Breast epithelium (tissue), 4 donors: Measurements from ENCODE around the gene C1QTNF1. TPM values are rescaled to one million over a fixed set of nuclear protein-coding genes. Genes with fewer than 3 reads are reported as not detected.

Experiments used
- DNase-seq, 2 donors: peaks; one replicate each; pipeline ENCODE4 v3.0.0-alpha.2; 2019; ENCODE audit warnings: low spot score in 2 of 2
- H3K27ac ChIP-seq, 2 donors: fragments of 200-600 bp; sonication (generic) in 1 of 2; one replicate each; pipeline ENCODE4 v1.5.1; 2016 to 2019; ENCODE audit warnings: mild to moderate bottlenecking in 1 of 2
- H3K27me3 ChIP-seq, 2 donors: fragments of 200-600 bp; sonication (generic) in 1 of 2; one replicate each; pipeline versions ENCODE4 v1.5.1 to v1.6.0; 2017 to 2019; ENCODE audit warnings: control low read depth in 1 of 2, mild to moderate bottlenecking in 1 of 2
- H3K36me3 ChIP-seq: fragments of 200-600 bp; one replicate; pipeline ENCODE4 v1.5.1; 2019
- H3K4me1 ChIP-seq, 2 donors: fragments of 200-600 bp; sonication (generic); one replicate each; pipeline ENCODE4 v1.5.1; 2016 to 2019; ENCODE audit warnings: control low read depth in 1 of 2
- H3K4me3 ChIP-seq, 3 donors: fragments of 200-600 bp; sonication (generic); 1 replicate in 2 of 3; 2 replicates in 1 of 3; pipeline ENCODE4 v1.5.1; 2016 to 2019; ENCODE audit warnings: mild to moderate bottlenecking in 3 of 3, moderate library complexity in 2 of 3
- H3K9me3 ChIP-seq, 2 donors: fragments of 200-600 bp; sonication (generic) in 1 of 2; one replicate each; pipeline ENCODE4 v1.5.1; 2016 to 2019; ENCODE audit warnings: control low read depth in 1 of 2
- POLR2A ChIP-seq: fragments of 450-650 bp; IDR thresholded peaks from one replicate; pipeline ENCODE4 v1.6.1; 2016; ENCODE audit warnings: antibody characterized with exemption, mild to moderate bottlenecking, moderate library complexity
- POLR2AphosphoS5 ChIP-seq, 3 donors: sonication (generic); formaldehyde crosslinking; IDR thresholded peaks; one replicate each; pipeline ENCODE4 v1.6.1; 2017; ENCODE audit warnings: antibody characterized with exemption in 3 of 3
- intact Hi-C: fragments of 100-400 bp; cut with DNase I; formaldehyde crosslinking; loops from one replicate; pipeline ENCODE4 v1.15.1; 2023; ENCODE audit warnings: low total_unique reads
- total RNA-seq, 3 donors: library from RNA; depleted of rRNA; stranded (reverse); fragments of >200 nt; gene quantifications; one replicate each; pipeline ENCODE4 v1.1.0, GENCODE V29; 2016
- TF ChIP-seq, protein P1 (sequence below), 3 donors: fragments of 450-650 bp; IDR thresholded peaks; one replicate each; pipeline ENCODE4 v1.5.1; 2016 to 2017; ENCODE audit warnings: antibody characterized with exemption in 3 of 3, mild to moderate bottlenecking in 3 of 3, moderate library complexity in 3 of 3

Gene C1QTNF1
- total RNA-seq, 3 donors from 2014 or later = 54.0 to 326 (median 61.9) TPM

DNA sequence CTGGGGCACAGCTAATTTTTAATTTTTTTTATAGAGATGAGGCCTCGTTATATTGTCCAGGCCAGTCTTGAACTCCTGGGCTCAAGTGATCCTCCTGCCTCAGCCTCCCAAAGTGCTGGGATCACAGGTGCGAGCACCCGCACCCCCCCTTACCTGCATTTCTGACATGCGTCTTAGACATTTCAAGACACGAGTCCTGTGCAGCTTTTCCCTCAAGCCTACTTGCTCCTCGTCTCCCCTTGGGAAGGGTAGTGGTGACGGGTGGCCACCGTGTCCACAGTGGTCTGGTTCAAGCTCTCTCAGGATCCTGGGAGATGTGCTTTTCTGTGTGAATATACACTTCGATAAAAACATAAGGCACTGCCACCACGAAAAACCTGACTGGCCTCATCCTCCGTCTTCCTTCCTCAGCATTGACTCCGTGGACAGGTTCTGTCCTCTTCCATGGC lies 24.0 kb upstream of the C1QTNF1 start:
- no peak for DNase-seq
- TF ChIP-seq POLR2A (no peak), POLR2AphosphoS5 (IDR thresholded peaks at IDR 0.05) (no peak)
- TF ChIP-seq, protein P1, sequence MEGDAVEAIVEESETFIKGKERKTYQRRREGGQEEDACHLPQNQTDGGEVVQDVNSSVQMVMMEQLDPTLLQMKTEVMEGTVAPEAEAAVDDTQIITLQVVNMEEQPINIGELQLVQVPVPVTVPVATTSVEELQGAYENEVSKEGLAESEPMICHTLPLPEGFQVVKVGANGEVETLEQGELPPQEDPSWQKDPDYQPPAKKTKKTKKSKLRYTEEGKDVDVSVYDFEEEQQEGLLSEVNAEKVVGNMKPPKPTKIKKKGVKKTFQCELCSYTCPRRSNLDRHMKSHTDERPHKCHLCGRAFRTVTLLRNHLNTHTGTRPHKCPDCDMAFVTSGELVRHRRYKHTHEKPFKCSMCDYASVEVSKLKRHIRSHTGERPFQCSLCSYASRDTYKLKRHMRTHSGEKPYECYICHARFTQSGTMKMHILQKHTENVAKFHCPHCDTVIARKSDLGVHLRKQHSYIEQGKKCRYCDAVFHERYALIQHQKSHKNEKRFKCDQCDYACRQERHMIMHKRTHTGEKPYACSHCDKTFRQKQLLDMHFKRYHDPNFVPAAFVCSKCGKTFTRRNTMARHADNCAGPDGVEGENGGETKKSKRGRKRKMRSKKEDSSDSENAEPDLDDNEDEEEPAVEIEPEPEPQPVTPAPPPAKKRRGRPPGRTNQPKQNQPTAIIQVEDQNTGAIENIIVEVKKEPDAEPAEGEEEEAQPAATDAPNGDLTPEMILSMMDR (IDR thresholded peaks at IDR 0.05) = no peak
- Histone ChIP-seq H3K4me3 (no peak overlapping the region), H3K36me3 (no peaks in the 10 kb centered on the region), H3K27me3 (no peaks in the 10 kb centered on the region), H3K4me1 (peaks cover 0 to 28% of the 10 kb centered on the region in 2 donors), H3K27ac (no peak overlapping the region), H3K9me3 (no peaks in the 10 kb centered on the region)
- intact Hi-C loops = loop anchor here (2.0 kb wide), 1 partner anchor 731 kb away; the partner anchor contains the start of gene ENPP7

DNA sequence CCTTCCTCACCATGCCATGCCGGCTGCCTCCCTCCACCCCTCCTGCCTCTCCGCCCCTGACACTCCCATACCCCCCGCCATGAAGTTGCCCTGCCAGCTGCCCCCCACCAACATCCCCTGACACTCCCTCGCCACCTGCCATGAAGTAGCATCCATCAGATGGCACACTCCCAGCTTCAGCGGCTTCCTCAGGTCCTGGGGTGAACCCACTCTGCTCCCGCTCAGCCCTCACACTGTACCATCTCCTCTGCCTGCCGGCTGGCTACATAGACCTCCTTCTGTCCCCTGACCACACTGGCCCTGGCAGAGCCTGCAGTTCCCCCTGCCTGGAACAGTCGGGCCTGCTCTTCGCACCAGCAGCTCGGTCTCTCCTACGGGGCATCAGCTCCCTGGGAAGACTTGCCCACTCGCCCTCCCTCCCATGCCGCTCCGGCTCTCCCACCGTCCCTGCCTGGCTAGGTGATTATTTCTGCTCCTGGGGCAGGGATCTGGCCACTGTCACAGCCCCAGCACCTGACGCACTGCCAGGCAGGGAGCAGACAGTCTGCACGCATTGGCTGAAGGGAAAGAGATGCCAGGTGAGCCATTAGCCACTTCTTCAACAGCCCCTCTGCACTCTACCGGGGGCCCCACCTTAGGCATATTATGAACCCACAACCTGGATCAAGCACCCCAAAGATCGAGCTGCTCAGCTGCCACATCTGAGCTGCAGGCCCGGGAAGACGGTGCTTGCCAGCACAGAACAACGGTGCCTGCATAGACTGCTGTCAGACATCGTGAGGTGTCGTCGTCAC lies 23.4 kb upstream of the C1QTNF1 start:
- Histone ChIP-seq H3K27ac (no peak overlapping the region), H3K27me3 (no peaks in the 10 kb centered on the region), H3K36me3 (no peaks in the 10 kb centered on the region), H3K4me3 (no peak overlapping the region), H3K9me3 (no peaks in the 10 kb centered on the region), H3K4me1 (peaks cover 1 to 27% of the 10 kb centered on the region in 2 donors)
- peak in 1 of 2 donors; percentile 44 for DNase-seq
- TF ChIP-seq, protein P1 (IDR thresholded peaks at IDR 0.05) = no peak
- TF ChIP-seq POLR2A (no peak), POLR2AphosphoS5 (IDR thresholded peaks at IDR 0.05) (no peak)
- intact Hi-C loops = loop anchor here (2.0 kb wide), 1 partner anchor 730 kb away; the partner anchor contains the start of gene ENPP7

DNA sequence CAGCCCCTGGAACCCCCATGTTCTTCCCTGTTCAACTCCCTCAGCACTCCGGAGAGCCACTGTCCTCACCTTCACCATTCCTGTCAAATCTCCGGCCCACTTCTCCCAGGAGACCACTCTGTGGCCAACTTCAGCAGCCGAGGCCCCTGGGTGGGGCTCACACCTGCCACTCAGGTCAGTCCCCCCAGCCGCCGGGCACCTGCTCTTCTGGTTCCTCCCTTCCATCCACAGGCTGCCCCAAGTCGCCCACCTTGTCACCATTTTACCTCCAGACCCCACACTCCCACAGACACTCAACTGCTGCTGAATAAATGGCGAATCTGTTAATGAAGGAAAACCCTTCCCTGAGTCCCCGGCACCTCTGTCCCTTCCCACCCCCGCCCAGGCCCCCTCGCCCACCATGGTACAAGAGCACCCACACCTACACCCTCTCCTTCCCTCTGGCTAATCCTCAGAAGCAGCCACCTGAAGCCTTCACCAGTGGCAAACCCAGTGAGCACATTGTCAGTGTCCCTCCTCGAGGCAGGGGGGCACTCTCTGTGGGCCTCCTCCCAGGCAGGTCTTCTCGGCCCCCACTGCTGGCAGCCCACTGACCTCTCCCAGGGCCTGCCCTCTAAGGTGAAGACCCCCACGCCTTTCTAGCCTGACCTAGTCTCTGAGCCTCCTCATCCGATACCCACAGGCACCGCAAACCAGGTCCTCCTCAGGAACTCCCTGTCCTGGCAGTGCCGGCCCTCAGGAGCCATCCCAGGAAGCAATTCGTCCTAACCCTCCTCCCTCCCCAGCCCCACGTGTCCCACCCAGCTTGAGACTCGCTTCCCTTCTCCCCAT lies 22.6 kb upstream of the C1QTNF1 start:
- intact Hi-C loops = loop anchor here (2.0 kb wide), 1 partner anchor 729 kb away; the partner anchor contains the start of gene ENPP7
- no peak overlapping the region for H3K4me3 ChIP-seq
- H3K27me3 ChIP-seq = no peaks in the 10 kb centered on the region
- TF ChIP-seq, protein P1 (IDR thresholded peaks at IDR 0.05) = no peak
- TF ChIP-seq POLR2AphosphoS5 (IDR thresholded peaks at IDR 0.05) (no peak), POLR2A (no peak)
- no peaks in the 10 kb centered on the region for H3K36me3 ChIP-seq
- peak in 1 of 2 donors; percentile 43 for DNase-seq
- H3K4me1 ChIP-seq = peaks cover 6 to 27% of the 10 kb centered on the region in 2 donors
- H3K9me3 ChIP-seq = no peaks in the 10 kb centered on the region
- no peak overlapping the region for H3K27ac ChIP-seq

DNA sequence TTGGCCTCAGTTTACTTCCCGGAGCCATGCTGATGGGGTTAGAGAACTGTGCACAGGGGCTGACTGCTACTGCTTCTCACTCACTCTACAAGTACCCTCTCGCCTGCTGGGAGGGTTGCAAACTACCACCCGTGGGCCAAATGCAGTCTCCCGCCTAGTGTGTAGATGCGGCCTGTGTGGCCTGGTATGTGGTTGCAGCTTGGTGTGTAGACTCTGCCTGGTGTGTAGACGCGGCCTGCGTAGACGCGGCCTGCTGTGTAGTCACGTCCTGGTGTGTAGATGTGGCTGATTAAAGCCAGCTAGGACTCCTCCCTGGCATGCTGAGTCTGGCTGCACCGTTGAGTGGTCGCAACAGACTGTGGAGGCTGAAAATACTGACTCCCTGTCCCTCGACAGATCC lies 21.7 kb upstream of the C1QTNF1 start:
- no peaks in the 10 kb centered on the region for H3K27me3 ChIP-seq
- H3K9me3 ChIP-seq = no peaks in the 10 kb centered on the region
- H3K4me3 ChIP-seq = no peak overlapping the region
- no peak overlapping the region for H3K27ac ChIP-seq
- H3K4me1 ChIP-seq = peaks cover 6 to 22% of the 10 kb centered on the region in 2 donors
- DNase-seq = peak in 1 of 2 donors; percentile 43
- H3K36me3 ChIP-seq = no peaks in the 10 kb centered on the region
- TF ChIP-seq, protein P1 (IDR thresholded peaks at IDR 0.05) = no peak
- no peak for TF ChIP-seq POLR2A
- no peak for TF ChIP-seq POLR2AphosphoS5 (IDR thresholded peaks at IDR 0.05)
- intact Hi-C loops = no loop called here
